ENCODE measurements around the gene LRTM2.

Gene LRTM2

GRCh38 chr12:1820191-1820895 is at the start of gene LRTM2:
LRTM2 (plus strand) TSS chr12:1820565; CDS start chr12:1828149, 7,584 bp downstream.
- DNase-seq = no peak

DNA sequence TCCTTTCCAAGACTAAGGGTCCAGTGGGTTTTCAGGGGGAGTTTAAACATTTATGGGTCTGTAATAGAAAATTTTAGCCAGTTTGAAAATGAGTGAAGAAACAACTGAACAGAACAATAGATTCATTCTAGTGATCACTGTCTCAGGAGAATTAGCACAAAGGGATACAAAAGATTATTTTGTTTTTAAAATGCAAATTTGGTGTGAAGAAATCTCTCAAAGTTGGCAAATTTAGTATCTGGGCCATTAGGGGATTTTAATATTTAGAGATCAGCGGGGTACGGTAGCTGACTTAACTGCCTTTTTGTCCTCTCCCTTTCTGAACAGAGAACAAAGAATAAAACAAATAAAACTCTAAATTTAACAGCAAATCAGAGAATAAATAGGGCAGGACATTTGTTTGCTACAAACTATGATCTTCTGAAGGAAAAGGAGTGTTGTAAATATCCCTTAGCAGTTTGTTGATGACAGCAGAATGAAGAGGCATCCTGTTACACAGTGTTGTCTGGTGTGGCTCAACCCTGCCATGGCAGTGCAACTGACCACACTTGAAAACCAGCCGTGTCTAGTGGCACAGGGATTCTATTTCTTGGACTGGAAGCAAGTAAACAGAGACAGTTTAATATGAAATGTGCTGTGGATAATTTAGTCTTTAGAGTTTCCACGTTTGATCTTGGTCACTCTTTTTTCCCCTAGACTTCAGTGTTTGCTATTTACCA is 46.3 kb upstream of the LRTM2 start:
- DNase-seq = no peak

- peak; percentile 77 for DNase-seq
These were observed 44.0 kb upstream of the LRTM2 start for GRCh38 chr12:1776170-1776921.

GRCh38 chr12:1777798-1778197 is 42.6 kb upstream of the LRTM2 start:
- peak; percentile 34 for DNase-seq

GRCh38 chr12:1778911-1779310 is 41.5 kb upstream of the LRTM2 start:
- no peak for DNase-seq

DNA sequence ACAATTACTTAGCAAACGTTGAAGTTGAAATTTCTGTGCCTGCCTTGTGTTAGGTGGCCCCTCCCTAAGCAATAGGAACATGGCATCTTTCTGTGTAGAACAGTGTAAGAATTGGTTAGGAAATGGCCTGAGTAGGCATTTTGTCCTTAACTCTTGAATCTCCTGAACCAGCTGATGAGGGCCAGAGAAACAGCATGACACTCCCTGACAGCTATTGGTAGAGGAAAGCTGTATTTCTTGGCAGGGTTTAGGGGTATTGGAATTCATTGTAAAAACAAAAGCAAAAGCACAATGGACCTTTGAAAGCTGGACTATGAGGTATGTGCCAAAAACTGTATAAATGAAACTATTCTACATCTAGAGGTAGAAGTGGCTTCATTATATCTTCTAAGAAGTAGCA is 40.6 kb upstream of the LRTM2 start:
- no peak for DNase-seq

- no peak for DNase-seq
These were observed 38.6 kb upstream of the LRTM2 start for GRCh38 chr12:1781772-1782171.

GRCh38 chr12:1782215-1782614 is 38.1 kb upstream of the LRTM2 start:
- no peak for DNase-seq

DNA sequence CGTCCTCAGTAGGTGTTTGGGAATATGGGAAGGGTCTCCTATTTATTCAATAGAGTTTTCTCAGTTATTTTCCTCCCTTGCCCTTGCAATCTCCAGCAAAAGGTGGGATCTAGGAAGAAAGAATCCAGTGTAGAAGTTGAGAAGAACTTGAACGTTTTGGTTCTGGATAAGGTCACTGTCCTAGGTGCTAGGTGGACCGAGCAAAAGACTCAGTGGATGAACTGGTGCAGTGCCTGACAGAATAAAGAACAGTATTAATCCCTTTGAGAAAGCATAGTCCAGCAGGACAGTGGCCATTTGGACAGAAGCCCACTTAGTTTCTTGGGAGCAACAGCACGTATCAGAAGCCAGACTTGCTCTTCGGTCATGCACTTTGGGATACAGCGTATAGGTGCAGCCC is 32.7 kb upstream of the LRTM2 start:
- no peak for DNase-seq

GRCh38 chr12:1790444-1790843 is 29.9 kb upstream of the LRTM2 start:
- DNase-seq = no peak

- DNase-seq = no peak
These were observed 29.1 kb upstream of the LRTM2 start for GRCh38 chr12:1791104-1791841.

DNA sequence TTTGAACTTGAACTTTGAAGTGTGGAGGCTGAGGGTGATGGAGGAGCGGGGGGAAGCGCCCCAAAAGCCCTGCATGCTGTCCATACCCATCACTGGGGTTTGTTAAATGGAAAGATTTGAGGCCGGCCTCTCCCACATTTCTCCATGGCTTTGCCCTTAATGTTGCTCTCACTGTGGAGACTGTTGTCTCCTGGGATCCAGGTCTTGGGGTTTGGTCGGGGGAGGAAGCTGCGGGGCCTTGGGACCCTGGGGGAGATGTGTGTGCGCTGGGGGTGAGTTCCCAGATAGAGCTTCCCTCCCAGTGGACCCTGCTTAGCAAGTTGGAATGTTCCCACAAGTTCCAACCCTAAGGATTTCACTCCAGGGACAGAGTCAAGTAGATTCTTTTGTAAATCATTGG is 28.0 kb upstream of the LRTM2 start:
- DNase-seq = no peak

DNA sequence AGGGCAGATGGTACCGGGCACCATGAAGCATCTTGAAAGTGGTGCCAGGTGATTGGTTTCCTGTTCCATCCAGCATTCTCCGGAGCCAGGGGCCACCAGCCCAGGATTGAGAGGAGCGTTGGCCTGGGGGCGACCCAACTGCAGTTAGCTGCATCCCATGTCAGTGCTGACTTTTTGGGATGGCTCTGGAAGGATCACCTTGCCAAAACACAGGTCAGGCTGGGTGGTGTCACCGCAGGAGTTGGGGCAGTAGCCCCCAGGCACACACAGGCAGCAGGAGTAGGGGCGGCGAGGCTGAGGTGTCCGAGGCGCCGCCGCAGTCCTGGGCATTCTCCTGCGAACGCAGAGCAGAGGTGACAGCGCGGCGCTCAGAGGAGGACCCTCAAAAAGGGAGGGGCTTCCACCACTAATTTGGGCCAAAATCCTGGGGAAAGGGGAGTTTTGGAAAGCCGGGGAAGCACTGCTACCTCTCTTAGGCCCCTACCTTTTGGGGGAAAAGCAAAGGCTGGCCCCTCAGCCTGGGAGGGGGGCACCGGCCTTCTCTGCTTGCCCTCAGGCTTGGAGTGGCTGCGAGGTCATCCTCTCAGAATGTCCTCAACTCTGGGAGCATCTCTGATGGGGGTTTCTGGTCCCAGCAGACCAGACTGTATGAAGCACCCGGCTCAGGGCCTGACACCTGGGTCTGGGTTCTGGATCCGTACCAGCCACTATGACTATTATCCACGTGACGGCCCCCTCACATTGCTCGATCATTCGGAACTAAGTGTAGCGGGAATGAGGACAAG is 26.7 kb upstream of the LRTM2 start:
- DNase-seq = no peak

DNA sequence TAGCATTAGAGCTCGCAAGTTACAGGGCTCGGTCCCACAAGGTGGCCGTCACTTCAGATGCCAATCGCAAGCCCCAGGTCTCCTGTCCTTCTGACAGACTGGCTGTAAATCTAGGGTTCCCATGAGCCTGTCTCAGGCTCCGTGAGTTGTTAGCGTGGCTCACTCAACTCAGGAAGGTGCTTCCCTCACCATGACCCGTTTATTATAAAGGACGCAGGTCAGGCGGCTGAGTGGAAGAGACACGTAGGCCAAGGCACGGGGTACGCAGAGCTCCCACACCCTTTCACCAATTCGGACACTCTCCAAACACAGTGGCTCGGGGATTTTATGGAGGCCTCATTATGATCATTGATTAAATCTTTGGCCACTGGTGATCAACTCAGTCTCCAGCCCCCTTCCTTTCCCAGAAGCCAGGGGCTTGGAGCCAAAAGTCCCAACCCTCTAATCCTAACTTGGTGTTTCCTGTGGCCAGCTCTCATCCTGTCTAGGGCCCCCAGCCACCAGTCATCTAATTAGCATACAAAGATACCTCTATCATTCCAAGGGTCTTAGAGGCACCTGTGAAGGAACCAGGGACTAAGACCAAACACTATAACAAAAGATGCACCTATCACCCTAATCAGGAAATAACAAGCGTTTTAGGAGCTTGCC is 25.8 kb upstream of the LRTM2 start:
- DNase-seq = no peak

GRCh38 chr12:1795221-1795784 is 25.1 kb upstream of the LRTM2 start:
- no peak for DNase-seq

DNA sequence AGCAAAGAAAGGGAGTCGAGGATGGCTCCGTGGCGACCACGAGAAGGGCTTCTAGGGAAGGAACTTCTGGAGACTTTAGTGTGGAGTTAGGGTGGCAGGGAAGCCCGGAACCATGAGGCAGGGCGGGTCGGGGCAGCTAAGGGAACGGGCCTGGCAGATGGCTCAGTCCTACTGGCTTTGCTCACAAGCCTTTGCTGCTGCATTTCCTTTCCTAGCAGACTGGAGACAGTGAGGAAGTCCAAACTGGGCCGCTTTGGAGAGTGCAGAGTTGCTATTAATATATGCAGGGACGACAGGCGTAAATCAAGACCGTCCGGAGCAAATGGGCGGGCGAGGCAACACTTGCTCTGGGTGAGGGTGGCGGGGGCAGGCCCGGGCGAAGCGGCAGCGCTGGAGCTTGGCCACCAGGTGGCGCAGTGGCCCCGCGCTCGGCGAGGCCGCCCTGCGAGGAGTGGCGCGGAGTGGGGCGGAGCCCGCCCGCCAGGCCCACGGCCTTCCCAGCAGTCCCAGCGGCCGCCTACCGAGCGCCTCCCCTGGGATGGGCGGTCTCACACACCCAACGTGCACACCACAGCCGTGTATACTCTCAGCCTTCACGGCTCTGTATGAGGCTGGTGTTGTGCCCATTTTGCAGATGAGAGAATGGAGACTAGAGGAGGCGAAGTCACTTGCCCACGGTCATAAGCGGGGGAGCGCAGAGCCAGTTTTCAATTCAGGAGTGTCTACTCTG is 24.4 kb upstream of the LRTM2 start:
- DNase-seq = peak; percentile 68

GRCh38 chr12:1796515-1797010 is 23.8 kb upstream of the LRTM2 start:
- DNase-seq = no peak

GRCh38 chr12:1797011-1797901 is 23.1 kb upstream of the LRTM2 start:
- DNase-seq = no peak

- no peak for DNase-seq
These were observed 22.2 kb upstream of the LRTM2 start for GRCh38 chr12:1797991-1798640.

Data from amniotic stem cell (primary cell).